ENCODE data around the gene TRPV6.

The TRPV6 gene

DNA sequence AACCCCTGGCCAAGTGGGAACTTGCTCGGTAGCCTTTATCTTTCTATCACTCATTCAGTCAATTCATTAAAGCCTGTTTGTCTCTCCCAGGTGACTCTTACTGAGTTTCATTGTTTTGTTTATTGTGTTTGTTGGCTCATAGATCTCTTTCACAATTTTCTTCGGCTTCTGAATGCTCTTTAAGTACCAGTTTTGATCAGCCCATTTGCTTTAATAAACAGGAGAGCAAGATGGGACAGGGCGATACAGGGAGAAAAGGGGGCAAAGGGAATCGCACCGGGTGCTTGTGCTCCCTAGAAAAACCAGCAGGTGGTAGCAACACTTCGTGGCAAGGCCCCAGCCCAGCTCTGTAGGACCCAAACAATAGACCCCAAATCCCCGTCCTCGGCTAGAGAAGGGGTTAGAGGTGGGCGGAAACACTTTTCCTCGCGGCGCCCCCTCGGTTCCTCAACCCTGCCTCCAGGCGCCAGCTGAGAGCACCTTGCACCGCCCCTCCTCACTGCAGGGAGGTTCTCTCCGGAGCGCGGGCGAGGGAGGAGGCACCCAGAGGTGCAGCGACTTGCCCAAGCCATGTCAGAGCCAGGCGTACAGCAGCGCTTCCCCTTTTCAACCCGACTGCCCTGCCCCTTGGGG is 31.7 kb downstream of the TRPV6 start:
- DNase-seq (ENCODE audit: low read depth): peak; percentile 43

DNA sequence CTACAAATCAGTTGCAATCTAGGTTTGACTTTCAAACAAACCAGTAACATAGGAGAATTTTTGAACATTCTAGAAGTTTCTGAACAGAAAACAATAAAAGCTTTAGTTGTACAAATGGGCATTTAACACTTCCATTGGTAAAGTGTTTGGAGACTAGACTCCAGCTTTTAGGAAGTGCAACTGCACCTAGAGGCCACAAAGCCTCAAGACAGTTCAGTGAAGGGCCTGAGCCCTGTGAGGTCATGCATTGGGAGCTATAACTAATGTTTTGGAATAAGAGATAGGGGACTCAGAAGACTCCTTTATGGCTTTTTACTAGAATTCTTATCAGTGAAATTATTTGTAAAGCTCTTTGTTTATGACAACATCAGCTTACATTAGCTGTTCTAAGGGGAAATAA is 33.6 kb downstream of the TRPV6 start:
- no peak for DNase-seq (ENCODE audit: low read depth)

GRCh38 chr7:142851269-142851668 is 34.3 kb downstream of the TRPV6 start:
- no peak for DNase-seq (ENCODE audit: low read depth)

DNA sequence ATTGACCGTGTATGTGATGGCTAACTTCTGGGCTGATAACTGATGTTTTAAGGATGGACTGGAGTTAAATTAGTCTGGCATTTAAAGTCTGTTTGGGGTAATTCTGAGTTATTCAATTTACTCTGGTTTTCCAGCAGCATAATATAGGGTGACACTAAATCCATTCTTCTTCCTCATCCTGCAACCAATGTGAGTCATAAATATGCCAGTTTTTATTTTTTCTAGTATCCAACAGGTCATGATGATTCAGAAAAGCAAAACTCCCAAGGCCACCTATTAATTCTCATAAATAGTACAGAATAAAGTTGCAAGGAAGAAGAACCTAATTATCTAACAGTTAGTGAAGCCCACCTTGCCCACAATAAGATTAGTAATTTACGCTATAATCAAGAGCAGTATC is 38.2 kb downstream of the TRPV6 start:
- DNase-seq (ENCODE audit: low read depth): no peak

GRCh38 chr7:142842251-142842766 is 43.2 kb downstream of the TRPV6 start:
- no peak for DNase-seq (ENCODE audit: low read depth)

DNA sequence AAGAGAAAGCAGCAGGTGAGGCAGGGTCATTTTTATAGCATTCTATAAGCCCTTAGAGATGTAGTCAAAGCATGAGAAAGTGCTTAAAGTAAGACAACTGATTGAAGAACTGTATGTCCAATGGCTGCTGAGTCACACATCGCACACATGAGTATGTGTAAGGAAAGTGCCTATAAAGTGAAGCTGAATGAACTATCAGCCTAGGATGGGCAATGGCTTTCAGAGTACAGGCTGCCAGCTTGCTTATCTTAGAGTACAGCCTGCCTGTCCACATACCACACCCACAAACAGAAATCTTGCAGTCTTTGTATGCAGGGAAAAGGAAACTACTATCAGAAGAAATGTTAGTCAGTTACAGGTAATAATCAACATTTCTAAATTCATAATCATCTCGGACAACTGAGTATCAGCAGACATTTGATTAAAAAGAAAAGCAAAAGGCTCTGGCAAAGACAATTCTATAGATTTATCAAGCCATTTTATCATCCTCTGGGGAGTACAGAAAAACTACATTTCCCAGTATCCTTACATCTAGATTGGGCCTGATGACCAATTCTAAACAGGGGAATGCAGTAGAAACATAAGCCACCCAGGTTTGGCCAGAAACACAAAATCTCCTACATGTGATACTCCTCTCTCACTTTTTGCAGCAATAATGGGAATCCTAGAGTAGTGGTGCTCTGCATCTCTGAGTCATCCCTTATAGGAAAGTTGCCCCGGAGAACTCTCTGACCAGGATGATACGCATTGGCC is 46.9 kb downstream of the TRPV6 start:
- DNase-seq (ENCODE audit: low read depth): no peak

DNA sequence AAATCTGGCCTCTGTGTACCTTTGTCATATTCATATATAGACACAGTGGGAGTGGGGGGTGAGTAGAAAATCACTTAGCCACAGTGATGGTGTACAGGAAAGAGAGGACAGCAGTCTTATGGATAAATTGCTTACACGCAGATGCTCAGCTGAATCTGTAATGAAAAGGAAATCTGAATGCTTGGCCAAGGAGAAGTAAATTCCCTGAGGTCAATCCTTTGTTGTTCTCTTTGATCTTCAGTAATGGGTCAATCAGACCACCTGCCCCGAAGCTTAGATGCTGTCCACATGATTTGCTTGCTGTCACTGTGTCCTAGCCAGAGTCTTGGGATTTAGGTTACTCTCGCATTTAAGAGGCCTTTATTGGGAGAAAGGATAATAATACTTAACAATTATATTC is 49.1 kb downstream of the TRPV6 start:
- DNase-seq (ENCODE audit: low read depth): no peak

DNA sequence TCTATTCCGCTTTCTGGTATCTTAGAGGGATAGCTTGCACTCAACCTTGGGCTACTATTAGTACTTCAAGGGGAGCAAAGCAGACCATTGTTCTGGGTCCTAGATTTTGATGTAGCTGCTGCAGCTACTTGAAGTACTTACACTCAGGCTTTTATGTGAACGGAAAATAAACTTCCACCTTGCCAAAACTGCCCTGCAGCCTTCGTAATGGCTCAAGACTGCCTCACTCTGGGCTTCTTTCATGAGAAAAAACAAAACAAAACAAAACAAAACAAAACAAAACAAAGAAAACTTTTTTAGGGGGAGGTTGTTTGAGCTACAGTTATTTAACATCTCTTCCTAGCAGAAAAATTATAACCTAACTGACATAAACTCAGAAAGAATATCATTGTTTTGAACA is 50.1 kb downstream of the TRPV6 start:
- no peak for DNase-seq (ENCODE audit: low read depth)

GRCh38 chr7:142833174-142834048 is 52.1 kb downstream of the TRPV6 start:
- DNase-seq (ENCODE audit: low read depth): no peak

DNA sequence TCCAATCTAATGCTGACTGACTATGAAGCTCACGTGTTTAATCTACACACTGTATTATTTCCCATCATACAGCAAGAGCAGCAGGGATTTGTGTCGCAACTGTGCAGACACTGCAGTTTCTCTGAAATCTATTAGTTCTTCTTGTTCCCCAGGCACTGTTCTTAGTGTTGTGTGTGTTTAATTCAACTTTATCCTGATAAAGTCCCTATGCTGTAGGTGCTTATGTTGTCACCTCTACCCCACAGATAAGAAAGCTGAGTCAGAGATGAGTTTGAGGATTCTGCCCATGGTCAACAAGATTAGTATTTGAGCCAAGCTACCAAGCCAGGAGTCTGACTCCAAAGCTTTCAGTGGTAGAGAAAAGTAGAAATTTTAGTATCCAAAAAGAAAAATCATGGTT is 53.1 kb downstream of the TRPV6 start:
- no peak for DNase-seq (ENCODE audit: low read depth)

- no peak for DNase-seq (ENCODE audit: low read depth)
Observed at GRCh38 chr7:142827951-142828500, 57.5 kb downstream of the TRPV6 start.

- no peak for DNase-seq (ENCODE audit: low read depth)
Observed at GRCh38 chr7:142822714-142823113, 62.8 kb downstream of the TRPV6 start.
